GM23338 (cell line): ENCODE data around the gene SCFD2. TPM values are rescaled to one million over a fixed set of nuclear protein-coding genes. Genes with fewer than 3 reads are reported as not detected.

ENCODE experiments used
- ATAC-seq: fragments of 200-7000 bp; cut with Tn5 transposase; 3 replicates; pipeline ENCODE4 v1.9.1; 2020
- DNase-seq: peaks from one replicate; pipeline ENCODE4 v3.0.0-alpha.2; 2015; ENCODE audit warnings: low spot score
- H2AFZ ChIP-seq: fragments of 200-600 bp; sonication (generic); 2 replicates; pipeline ENCODE4 v1.8.0; 2016; ENCODE audit warnings: antibody characterized with exemption, mild to moderate bottlenecking, moderate library complexity
- H3F3A ChIP-seq: fragments of 200-600 bp; sonication (generic); replicated peaks from 2 replicates; pipeline ENCODE4 v1.8.0; 2017; ENCODE audit warnings: antibody characterized with exemption, mixed run types, low read depth
- H3K27ac ChIP-seq: fragments of 200-600 bp; sonication (generic); 2 replicates; pipeline ENCODE4 v1.6.1; 2016; ENCODE audit warnings: low read depth
- H3K27me3 ChIP-seq: fragments of 200-600 bp; sonication (generic); 2 replicates; pipeline ENCODE4 v1.8.0; 2016; ENCODE audit warnings: mild to moderate bottlenecking, mixed run types, moderate library complexity; ENCODE audit not compliant: insufficient read depth
- H3K36me3 ChIP-seq: fragments of 200-600 bp; sonication (generic); 2 replicates; pipeline ENCODE4 v1.8.0; 2016; ENCODE audit warnings: mild to moderate bottlenecking; ENCODE audit not compliant: insufficient read depth
- H3K4me1 ChIP-seq: fragments of 200-600 bp; sonication (generic); 2 replicates; pipeline ENCODE4 v1.8.0; 2016; ENCODE audit warnings: mild to moderate bottlenecking, moderate library complexity; ENCODE audit not compliant: insufficient read depth
- H3K4me2 ChIP-seq: fragments of 200-600 bp; sonication (generic); 2 replicates; pipeline ENCODE4 v1.7.1; 2017; ENCODE audit warnings: mixed run types
- H3K4me3 ChIP-seq: fragments of 200-600 bp; sonication (generic); 2 replicates; pipeline ENCODE4 v1.6.1; 2016; ENCODE audit warnings: mixed run types
- H3K79me2 ChIP-seq: fragments of 200-600 bp; sonication (generic); replicated peaks from 2 replicates; pipeline ENCODE4 v1.8.0; 2017; ENCODE audit warnings: mild to moderate bottlenecking; ENCODE audit not compliant: insufficient read depth
- H3K9me2 ChIP-seq: fragments of 200-600 bp; sonication (generic); 2 replicates; pipeline ENCODE4 v1.8.0; 2017; ENCODE audit not compliant: insufficient read depth
- H4K20me1 ChIP-seq: fragments of 200-600 bp; sonication (generic); replicated peaks from 2 replicates; pipeline ENCODE4 v1.8.0; 2017; ENCODE audit warnings: mild to moderate bottlenecking; ENCODE audit not compliant: insufficient read depth
- H3K27ac Mint-ChIP-seq: 2 replicates; pipeline ENCODE4 v1.8.0; 2020; ENCODE audit warnings: inconsistent platforms, mild to moderate bottlenecking, moderate library complexity, mixed read lengths
- H3K27me3 Mint-ChIP-seq: 3 replicates; pipeline ENCODE4 v1.8.0; 2022; ENCODE audit warnings: low read depth, mild to moderate bottlenecking, moderate library complexity, mixed read lengths, inconsistent platforms; ENCODE audit not compliant: insufficient read depth, poor library complexity
- H3K36me3 Mint-ChIP-seq: 3 replicates; pipeline ENCODE4 v1.8.0; 2021; ENCODE audit warnings: low read depth, mild to moderate bottlenecking, inconsistent platforms, moderate library complexity, mixed read lengths
- H3K4me1 Mint-ChIP-seq: 3 replicates; pipeline ENCODE4 v1.8.0; 2020; ENCODE audit warnings: mild to moderate bottlenecking, inconsistent platforms, mixed read lengths
- H3K4me3 Mint-ChIP-seq: 3 replicates; pipeline ENCODE4 v1.8.0; 2021; ENCODE audit warnings: moderate library complexity, mild to moderate bottlenecking, inconsistent platforms, mixed read lengths
- H3K9me3 Mint-ChIP-seq: 3 replicates; pipeline ENCODE4 v1.8.0; 2020; ENCODE audit warnings: moderate library complexity, mild to moderate bottlenecking, inconsistent platforms, mixed read lengths
- CREB1 ChIP-seq: fragments of 250-450 bp; sonication (Bioruptor Pico); IDR thresholded peaks from 2 replicates; pipeline ENCODE4 v1.5.0; 2020; ENCODE audit warnings: low read depth, mild to moderate bottlenecking, moderate library complexity
- EZH2 ChIP-seq: fragments of 200-600 bp; sonication (generic); IDR thresholded peaks from one replicate; pipeline ENCODE4 v1.8.0; 2017; ENCODE audit warnings: antibody characterized with exemption, mild to moderate bottlenecking, low read depth; ENCODE audit not compliant: unreplicated experiment
- EZH2phosphoT487 ChIP-seq: fragments of 200-600 bp; sonication (generic); IDR thresholded peaks from one replicate; pipeline ENCODE4 v1.8.1; 2018; ENCODE audit warnings: antibody characterized with exemption; ENCODE audit not compliant: unreplicated experiment
- JUNB ChIP-seq: IDR thresholded peaks from one replicate; pipeline ENCODE4 v1.6.1; 2016; ENCODE audit warnings: antibody characterized with exemption; ENCODE audit not compliant: unreplicated experiment
- NANOG ChIP-seq: IDR thresholded peaks from 2 replicates; pipeline ENCODE4 v1.6.1; 2016; ENCODE audit warnings: antibody characterized with exemption, borderline replicate concordance
- POLR2AphosphoS5 ChIP-seq: IDR thresholded peaks from 2 replicates; pipeline ENCODE4 v1.6.1; 2016; ENCODE audit warnings: antibody characterized with exemption, low read depth
- STAT1 ChIP-seq: IDR thresholded peaks from one replicate; pipeline ENCODE4 v1.6.1; 2016; ENCODE audit warnings: antibody characterized with exemption; ENCODE audit not compliant: unreplicated experiment
- ZNF114 ChIP-seq: fragments of 250-450 bp; sonication (Bioruptor Pico); IDR thresholded peaks from 2 replicates; pipeline ENCODE4 v1.5.0; 2020; ENCODE audit warnings: mild to moderate bottlenecking, moderate library complexity
- ZNF331 ChIP-seq: fragments of 250-450 bp; sonication (Bioruptor Pico); IDR thresholded peaks from 2 replicates; pipeline ENCODE4 v1.5.0; 2020; ENCODE audit warnings: low read depth, mild to moderate bottlenecking, moderate library complexity
- polyA plus RNA-seq: library from polyadenylated mRNA; unstranded; fragments of >200 nt; fragmentation: Nextera tagmentation; extraction: Ambion mirVana; gene quantifications from 2 replicates; pipeline ENCODE4 v1.2.1, GENCODE V29; 2016
- total RNA-seq: library from RNA; depleted of rRNA; stranded (reverse); fragments of >200 nt; shearing (Covaris generic); gene quantifications from 2 replicates; pipeline ENCODE4 v1.2.3, GENCODE V29; 2014
- TF ChIP-seq, protein P1 (sequence below): IDR thresholded peaks from one replicate; pipeline ENCODE4 v1.6.1; 2018; ENCODE audit warnings: antibody characterized with exemption; ENCODE audit not compliant: unreplicated experiment
- TF ChIP-seq, protein P2 (sequence below), 2 experiments: fragments of 200-600 bp in 1 of 2; sonication (generic) in 1 of 2; conservative IDR thresholded peaks; 2 replicates each; pipeline versions ENCODE4 v1.5.1 to v1.6.1; 2016 to 2017; ENCODE audit warnings: antibody characterized with exemption in 2 of 2, low read depth in 2 of 2, mild to moderate bottlenecking in 2 of 2, moderate library complexity in 1 of 2
- TF ChIP-seq, protein P3 (sequence below): IDR thresholded peaks from 2 replicates; pipeline ENCODE4 v1.6.1; 2016; ENCODE audit warnings: antibody characterized with exemption

Gene SCFD2
- total and polyA plus RNA-seq, 2 experiments from 2014 or later: 5.7 to 17.5 TPM

DNA sequence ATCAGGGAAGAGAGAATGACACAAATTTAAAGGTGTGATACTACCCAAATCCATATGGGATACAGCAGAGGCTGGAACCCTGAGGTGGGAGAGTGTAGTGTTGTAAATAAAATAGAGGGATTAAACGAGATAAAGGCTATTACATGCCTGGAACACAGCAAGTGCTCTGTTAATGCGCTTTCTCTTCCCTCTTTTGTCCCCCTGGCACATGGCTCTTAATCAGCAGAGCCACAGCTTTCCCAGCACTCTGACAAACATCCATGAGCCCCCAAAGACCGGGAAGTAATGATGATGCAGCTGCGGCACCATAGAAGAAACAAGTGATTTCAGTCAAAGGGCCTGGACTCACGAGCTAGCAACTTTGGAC, 417.8 kb downstream of the SCFD2 start (continued):
- TF ChIP-seq, protein P1, sequence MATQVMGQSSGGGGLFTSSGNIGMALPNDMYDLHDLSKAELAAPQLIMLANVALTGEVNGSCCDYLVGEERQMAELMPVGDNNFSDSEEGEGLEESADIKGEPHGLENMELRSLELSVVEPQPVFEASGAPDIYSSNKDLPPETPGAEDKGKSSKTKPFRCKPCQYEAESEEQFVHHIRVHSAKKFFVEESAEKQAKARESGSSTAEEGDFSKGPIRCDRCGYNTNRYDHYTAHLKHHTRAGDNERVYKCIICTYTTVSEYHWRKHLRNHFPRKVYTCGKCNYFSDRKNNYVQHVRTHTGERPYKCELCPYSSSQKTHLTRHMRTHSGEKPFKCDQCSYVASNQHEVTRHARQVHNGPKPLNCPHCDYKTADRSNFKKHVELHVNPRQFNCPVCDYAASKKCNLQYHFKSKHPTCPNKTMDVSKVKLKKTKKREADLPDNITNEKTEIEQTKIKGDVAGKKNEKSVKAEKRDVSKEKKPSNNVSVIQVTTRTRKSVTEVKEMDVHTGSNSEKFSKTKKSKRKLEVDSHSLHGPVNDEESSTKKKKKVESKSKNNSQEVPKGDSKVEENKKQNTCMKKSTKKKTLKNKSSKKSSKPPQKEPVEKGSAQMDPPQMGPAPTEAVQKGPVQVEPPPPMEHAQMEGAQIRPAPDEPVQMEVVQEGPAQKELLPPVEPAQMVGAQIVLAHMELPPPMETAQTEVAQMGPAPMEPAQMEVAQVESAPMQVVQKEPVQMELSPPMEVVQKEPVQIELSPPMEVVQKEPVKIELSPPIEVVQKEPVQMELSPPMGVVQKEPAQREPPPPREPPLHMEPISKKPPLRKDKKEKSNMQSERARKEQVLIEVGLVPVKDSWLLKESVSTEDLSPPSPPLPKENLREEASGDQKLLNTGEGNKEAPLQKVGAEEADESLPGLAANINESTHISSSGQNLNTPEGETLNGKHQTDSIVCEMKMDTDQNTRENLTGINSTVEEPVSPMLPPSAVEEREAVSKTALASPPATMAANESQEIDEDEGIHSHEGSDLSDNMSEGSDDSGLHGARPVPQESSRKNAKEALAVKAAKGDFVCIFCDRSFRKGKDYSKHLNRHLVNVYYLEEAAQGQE: no peak
- TF ChIP-seq STAT1 (no peak), EZH2phosphoT487 (no peak), NANOG (no peak), POLR2AphosphoS5 (no peak)

DNA sequence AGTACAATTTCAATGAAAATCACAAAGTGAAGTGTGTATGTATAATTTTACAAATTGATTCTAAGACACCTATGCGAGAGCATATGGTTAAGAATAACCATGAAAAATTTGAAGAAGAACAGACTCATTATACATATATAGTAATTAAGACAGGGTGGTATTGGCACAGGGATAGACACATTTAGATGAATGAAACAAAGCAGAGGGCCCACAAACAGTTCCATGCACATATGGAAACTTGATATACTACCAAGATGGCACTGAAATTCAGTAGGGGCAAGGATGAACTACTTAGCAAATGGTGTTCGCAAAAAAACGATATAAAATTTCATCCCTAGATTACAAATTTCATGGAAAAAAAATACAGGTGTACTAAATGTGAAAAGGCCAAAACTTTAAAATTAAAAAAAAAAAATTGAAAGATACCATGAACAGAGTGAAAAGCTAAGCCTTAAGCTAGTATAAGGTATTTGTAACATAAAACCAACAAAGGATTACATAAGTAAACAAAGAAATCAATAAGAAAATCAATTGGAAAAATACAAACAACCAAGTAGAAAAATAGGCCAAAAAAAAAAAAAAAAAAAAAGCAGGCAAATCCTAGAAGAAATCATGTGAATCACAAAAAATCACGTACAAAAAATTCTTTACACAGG, 418.3 kb downstream of the SCFD2 start:
- Mint-ChIP-seq H3K27ac (no peak overlapping the region), H3K27me3 (peaks cover 5% of the 10 kb centered on the region), H3K4me3 (no peak overlapping the region), H3K9me3 (no peaks in the 10 kb centered on the region), H3K4me1 (peaks cover 12% of the 10 kb centered on the region), H3K36me3 (no peaks in the 10 kb centered on the region)
- TF ChIP-seq EZH2 (no peak), POLR2AphosphoS5 (no peak), ZNF331 (CRISPR knock-in tag) (no peak), EZH2phosphoT487 (no peak), JUNB (no peak), STAT1 (no peak), ZNF114 (CRISPR knock-in tag) (no peak), CREB1 (CRISPR knock-in tag) (no peak)
- TF ChIP-seq, protein P2, sequence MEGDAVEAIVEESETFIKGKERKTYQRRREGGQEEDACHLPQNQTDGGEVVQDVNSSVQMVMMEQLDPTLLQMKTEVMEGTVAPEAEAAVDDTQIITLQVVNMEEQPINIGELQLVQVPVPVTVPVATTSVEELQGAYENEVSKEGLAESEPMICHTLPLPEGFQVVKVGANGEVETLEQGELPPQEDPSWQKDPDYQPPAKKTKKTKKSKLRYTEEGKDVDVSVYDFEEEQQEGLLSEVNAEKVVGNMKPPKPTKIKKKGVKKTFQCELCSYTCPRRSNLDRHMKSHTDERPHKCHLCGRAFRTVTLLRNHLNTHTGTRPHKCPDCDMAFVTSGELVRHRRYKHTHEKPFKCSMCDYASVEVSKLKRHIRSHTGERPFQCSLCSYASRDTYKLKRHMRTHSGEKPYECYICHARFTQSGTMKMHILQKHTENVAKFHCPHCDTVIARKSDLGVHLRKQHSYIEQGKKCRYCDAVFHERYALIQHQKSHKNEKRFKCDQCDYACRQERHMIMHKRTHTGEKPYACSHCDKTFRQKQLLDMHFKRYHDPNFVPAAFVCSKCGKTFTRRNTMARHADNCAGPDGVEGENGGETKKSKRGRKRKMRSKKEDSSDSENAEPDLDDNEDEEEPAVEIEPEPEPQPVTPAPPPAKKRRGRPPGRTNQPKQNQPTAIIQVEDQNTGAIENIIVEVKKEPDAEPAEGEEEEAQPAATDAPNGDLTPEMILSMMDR (conservative IDR thresholded peaks at IDR 0.05; ENCODE audit: low read depth in 2 of 2): no peak
- TF ChIP-seq, protein P3, sequence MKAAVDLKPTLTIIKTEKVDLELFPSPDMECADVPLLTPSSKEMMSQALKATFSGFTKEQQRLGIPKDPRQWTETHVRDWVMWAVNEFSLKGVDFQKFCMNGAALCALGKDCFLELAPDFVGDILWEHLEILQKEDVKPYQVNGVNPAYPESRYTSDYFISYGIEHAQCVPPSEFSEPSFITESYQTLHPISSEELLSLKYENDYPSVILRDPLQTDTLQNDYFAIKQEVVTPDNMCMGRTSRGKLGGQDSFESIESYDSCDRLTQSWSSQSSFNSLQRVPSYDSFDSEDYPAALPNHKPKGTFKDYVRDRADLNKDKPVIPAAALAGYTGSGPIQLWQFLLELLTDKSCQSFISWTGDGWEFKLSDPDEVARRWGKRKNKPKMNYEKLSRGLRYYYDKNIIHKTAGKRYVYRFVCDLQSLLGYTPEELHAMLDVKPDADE: no peak
- Histone ChIP-seq H3K4me1 (no peaks in the 10 kb centered on the region), H3K4me2 (no peak overlapping the region), H3K27ac (no peak overlapping the region), H4K20me1 (no peaks in the 10 kb centered on the region), H2AFZ (no peak overlapping the region), H3K79me2 (no peaks in the 10 kb centered on the region), H3K9me2 (peaks cover 9% of the 10 kb centered on the region), H3K36me3 (no peaks in the 10 kb centered on the region), H3K27me3 (no peaks in the 10 kb centered on the region), H3F3A (no peaks in the 10 kb centered on the region), H3K4me3 (no peak overlapping the region)
- DNase-seq: no peak
- no peak for ATAC-seq
